GM12864 (cell line): Measurements from ENCODE around the gene DACT2.

Source experiments
- DNase-seq: peaks from one replicate; pipeline ENCODE4 v3.0.0-alpha.2; 2011; ENCODE audit warnings: low read depth
- H3K4me3 ChIP-seq: 2 replicates; pipeline ENCODE4 v1.5.1; 2011; ENCODE audit warnings: mild to moderate bottlenecking, low read depth, low read length, control low read depth
- TF ChIP-seq, protein P1 (sequence below): IDR thresholded peaks from 2 replicates; pipeline ENCODE4 v1.5.1; 2011; ENCODE audit warnings: low read depth, mild to moderate bottlenecking, moderate library complexity, low read length, control low read depth, inconsistent platforms; ENCODE audit errors: missing control alignments

Gene DACT2

DNA sequence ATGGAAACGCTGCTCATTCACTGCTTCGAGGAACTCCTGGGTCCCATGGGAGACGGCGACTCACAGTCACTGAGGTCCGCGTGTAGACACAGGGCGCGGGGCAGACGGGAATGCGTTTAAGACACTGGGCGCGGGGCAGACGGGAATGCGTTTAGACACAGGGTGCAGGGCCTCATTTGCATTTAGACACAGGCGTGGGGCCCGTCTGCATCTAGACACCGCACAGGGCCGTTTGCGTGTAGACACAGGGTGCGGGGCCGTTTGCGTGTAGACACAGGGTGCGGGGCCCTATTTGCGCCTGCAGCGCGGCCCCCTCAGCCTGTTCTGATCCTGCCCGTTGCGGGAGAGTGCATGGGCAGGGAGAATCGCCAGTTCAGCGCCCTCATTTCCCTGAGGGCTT is 10.4 kb downstream of the DACT2 start:
- no peak for DNase-seq
- TF ChIP-seq, protein P1, sequence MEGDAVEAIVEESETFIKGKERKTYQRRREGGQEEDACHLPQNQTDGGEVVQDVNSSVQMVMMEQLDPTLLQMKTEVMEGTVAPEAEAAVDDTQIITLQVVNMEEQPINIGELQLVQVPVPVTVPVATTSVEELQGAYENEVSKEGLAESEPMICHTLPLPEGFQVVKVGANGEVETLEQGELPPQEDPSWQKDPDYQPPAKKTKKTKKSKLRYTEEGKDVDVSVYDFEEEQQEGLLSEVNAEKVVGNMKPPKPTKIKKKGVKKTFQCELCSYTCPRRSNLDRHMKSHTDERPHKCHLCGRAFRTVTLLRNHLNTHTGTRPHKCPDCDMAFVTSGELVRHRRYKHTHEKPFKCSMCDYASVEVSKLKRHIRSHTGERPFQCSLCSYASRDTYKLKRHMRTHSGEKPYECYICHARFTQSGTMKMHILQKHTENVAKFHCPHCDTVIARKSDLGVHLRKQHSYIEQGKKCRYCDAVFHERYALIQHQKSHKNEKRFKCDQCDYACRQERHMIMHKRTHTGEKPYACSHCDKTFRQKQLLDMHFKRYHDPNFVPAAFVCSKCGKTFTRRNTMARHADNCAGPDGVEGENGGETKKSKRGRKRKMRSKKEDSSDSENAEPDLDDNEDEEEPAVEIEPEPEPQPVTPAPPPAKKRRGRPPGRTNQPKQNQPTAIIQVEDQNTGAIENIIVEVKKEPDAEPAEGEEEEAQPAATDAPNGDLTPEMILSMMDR = no peak
- no peak overlapping the region for H3K4me3 ChIP-seq

DNA sequence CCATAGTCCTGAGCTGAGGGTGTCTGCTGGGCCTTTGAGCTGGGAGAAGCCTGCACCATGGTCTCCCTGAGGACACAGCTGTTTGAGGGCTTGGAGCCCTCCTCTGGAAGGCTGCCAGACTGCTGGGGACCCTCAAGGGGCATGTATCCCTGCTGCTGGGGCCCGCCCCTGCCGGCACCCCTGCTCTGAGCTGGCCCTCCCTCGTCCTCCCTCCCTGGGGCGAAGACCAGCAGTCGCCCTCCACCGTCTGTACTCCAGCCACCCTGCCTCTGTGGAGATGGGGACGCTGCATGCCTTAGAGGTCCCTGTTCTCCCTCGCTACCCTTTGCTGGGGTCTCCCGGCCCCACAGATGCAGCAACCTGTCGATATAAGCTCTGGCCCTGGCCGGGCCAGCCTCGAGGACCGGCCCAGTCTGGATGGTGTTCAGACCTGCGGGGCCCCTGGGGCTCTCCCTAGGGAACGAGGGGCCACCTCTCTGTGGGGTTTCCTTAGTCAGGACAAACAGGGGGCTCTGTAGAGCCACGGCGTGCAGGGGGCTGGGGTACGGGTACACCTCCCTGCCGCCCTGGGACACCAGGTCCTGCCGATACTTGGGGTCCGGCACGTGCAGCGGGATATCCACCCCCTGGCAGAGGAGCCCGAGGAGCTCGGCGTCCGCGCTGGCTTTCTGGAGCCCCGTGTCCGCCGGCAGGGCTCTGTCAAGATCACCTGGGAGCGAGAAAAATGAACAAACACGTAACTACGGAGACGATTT is 11.0 kb downstream of the DACT2 start:
- TF ChIP-seq, protein P1 = no peak
- no peak overlapping the region for H3K4me3 ChIP-seq
- no peak for DNase-seq

DNA sequence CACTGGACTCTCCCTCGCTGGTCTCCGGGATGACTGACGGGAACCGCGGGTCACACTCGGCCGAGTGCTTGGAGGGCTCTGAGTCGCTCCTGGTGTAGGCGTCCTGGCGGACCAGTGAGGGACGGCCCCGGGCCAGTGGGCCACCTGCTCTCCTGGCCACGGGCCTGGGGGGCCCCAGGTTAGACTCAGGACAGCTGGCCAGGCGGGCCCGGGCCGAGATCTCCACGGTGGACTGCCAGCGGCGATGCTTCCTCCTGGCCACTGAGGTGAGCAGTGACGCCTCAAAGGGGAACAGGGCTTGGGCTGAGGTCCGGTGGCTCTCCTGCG is 11.9 kb downstream of the DACT2 start:
- TF ChIP-seq, protein P1 = no peak
- no peak for DNase-seq
- H3K4me3 ChIP-seq = no peak overlapping the region

DNA sequence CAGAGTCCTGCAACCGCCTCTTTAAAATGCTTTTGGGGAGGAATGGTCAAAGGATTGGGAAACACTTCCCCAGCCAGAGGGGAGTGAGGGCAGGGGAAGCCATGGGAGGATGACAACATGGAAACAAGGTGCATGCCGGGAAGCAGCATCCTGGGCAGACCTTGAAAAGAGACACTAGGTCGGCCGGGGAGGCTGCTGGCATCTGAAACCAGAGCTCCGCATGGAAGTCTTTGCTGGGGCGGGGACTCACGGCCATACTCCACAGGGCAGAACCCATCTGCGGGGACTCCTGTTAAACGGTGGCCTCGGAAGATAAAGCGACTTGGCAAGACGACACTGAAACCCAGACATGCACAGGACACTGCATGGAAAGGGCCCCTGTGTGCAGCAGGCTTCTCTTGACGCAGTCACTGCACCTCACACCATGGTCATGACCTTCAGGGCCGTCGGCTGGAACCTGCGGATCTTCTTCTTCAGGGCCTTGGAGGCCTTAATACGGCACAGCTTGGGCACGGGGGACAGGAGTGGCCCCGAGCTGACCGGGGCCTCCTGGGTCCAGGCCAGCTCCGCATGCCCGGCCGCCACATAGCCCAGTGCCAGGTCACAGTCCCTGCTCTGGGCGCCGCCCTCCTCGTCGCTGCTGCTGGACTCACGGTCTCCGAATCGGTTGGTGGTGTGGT is 12.4 kb downstream of the DACT2 start:
- H3K4me3 ChIP-seq = no peak overlapping the region
- TF ChIP-seq, protein P1 = no peak

GRCh38 chr6:168305863-168306262 is 13.7 kb downstream of the DACT2 start:
- TF ChIP-seq, protein P1 = no peak
- no peak overlapping the region for H3K4me3 ChIP-seq
- DNase-seq = no peak

More for the DNA sequence above, 12.4 kb downstream of the DACT2 start:
- DNase-seq = no peak

GRCh38 chr6:168305096-168305749 is 14.4 kb downstream of the DACT2 start:
- H3K4me3 ChIP-seq = no peak overlapping the region
- no peak for DNase-seq
- TF ChIP-seq, protein P1 = no peak
